ENCODE results near the gene PSMA3. TPM values are rescaled to one million over a fixed set of nuclear protein-coding genes. Genes with fewer than 3 reads are reported as not detected.

The PSMA3 gene
- total RNA-seq, 1 donor from 2014 or later = 83.3 TPM

DNA sequence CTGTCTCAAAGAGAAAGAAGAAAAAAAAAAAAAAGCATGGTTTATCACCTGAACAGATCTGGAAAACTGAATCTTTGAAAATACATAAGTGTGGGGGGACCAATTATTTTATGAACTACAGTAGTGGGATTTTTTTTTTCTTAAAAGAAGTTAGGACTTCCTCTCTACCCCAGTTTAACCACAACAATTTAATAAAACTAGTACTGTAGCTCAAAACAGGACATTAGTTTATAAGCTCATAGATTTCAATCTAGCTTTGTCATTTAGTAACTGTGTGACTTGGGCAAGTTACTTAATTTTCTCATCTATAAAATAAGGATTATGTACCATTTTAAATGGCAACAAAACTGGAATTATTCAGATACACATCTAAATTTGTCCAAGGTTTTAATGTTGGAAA is 30.2 kb downstream of the PSMA3 start:
- intact Hi-C loops (cut with DNase I) = no loop called here
- H3K4me1 ChIP-seq = peaks cover 0 to 20% of the 10 kb centered on the region in 2 donors
- H3K27ac ChIP-seq = peak overlapping the region; percentile 1 to 39

DNA sequence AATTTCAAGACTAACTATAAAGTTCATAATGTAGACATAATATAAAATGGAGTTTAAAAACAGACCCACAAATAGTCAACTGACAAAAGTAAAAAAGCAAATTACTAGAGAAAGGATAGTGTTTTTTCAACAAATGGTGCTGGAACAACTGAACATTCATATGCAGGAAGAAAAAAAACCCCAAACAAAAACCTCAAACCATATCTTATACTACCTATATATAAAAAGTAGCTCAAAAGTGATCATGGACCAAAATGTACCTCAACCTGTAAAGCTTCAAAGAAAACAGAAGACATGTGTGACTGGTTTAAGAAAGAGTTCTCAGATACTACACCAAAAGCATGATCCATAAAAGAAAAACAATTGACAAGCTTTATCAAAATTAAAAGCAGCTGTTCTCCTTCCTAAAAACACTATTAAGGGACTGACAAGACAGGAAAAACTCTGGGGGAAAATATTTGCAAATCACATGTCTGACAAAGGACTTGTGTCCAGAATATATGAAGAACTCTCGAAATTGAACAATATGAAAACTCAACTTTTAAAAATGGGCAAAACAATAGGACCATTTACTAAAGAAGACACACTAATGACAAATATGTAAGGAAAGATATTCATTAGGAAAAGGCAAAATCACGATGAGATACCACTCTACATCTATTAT is 31.0 kb downstream of the PSMA3 start:
- intact Hi-C loops (cut with DNase I) = no loop called here
- no peak for DNase-seq (ENCODE audit: low spot score in 2 of 2)
- Histone ChIP-seq H3K4me1 (peaks cover 0 to 20% of the 10 kb centered on the region in 2 donors), H3K27ac (no peak overlapping the region), H3K4me3 (no peak overlapping the region), H3K27me3 (no peaks in the 10 kb centered on the region), H3K9me3 (no peaks in the 10 kb centered on the region), H3K36me3 (peaks cover 12 to 41% of the 10 kb centered on the region in 2 donors)
- no peak for TF ChIP-seq CTCF (IDR thresholded peaks at IDR 0.05)

More for the DNA sequence above, 30.2 kb downstream of the PSMA3 start:
- DNase-seq (ENCODE audit: low spot score in 2 of 2) = no peak
- H3K9me3 ChIP-seq = no peaks in the 10 kb centered on the region
- H3K27me3 ChIP-seq = no peaks in the 10 kb centered on the region
- no peak overlapping the region for H3K4me3 ChIP-seq
- peaks cover 13 to 47% of the 10 kb centered on the region in 2 donors for H3K36me3 ChIP-seq
- no peak for TF ChIP-seq CTCF (IDR thresholded peaks at IDR 0.05)

- Histone ChIP-seq H3K4me3 (no peak overlapping the region), H3K4me1 (peaks cover 0 to 25% of the 10 kb centered on the region in 2 donors), H3K27ac (no peak overlapping the region), H3K27me3 (no peaks in the 10 kb centered on the region), H3K36me3 (peaks cover 12 to 36% of the 10 kb centered on the region in 2 donors), H3K9me3 (no peaks in the 10 kb centered on the region)
- intact Hi-C loops (cut with DNase I) = no loop called here
- no peak for DNase-seq (ENCODE audit: low spot score in 2 of 2)
- no peak for TF ChIP-seq CTCF (IDR thresholded peaks at IDR 0.05)
Measured at GRCh38 chr14:58276208-58276607, 31.6 kb downstream of the PSMA3 start.

DNA sequence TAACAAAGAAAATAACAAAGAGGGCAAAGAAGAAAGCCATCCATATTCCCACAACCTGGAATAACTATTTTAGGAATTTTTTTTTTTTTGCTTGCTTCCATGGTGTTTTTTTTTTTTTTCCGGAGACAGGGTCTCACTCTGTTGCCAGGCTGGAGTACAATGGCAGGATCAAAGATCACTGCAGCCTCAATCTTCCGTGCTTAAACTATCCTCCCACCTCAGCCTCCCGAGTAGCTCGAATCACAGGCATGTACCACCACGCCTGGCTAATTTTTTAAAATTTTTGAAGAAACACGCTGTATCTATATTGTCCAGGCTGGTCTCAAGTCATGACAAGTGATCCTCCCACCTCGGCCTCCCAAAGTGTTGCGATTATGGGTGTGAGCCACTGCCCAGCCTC is 33.5 kb downstream of the PSMA3 start:
- no peak for TF ChIP-seq CTCF (IDR thresholded peaks at IDR 0.05)
- no peaks in the 10 kb centered on the region for H3K27me3 ChIP-seq
- intact Hi-C loops (cut with DNase I) = no loop called here

DNA sequence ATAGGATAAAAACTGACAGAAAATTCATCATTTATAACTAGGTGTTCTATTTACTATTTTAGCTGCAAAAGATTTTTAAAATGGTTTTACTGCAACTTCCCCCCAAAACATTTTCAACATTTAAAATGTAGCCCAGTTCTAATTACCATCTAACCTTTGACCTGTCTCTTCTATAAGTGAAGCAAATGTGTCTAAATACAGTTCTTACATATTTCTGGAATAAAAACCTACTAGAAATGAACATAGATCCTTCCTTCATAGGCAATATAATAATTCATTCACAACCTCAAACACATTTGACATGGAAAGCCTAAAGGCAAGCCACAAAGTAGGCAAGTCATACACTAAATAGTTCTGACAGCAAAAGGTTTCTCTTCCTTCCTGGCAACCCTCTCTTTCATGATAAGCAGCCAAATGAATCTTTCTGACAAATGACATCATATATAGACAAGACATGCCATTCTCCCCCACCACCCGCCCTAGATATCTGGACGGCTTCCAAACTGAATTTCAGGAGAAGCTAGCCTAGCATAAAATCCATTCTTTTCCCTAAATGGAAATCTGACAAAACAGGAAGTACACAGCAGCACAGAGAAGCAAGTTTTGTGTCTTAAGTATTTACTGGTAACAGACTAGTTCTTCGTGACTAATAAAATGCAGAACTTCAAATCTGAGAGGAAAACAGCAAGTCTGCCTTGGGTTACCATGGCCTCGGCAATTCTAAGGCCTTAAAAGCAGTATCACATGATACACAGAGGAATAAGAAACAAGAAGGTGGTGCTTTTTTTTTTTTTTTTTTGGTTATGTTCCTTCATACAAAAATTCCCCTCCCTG is 36.5 kb downstream of the PSMA3 start:
- intact Hi-C loops (cut with DNase I) = no loop called here
- no peak for TF ChIP-seq CTCF (IDR thresholded peaks at IDR 0.05)
- peaks cover 8 to 23% of the 10 kb centered on the region in 2 donors for H3K4me1 ChIP-seq
- no peaks in the 10 kb centered on the region for H3K27me3 ChIP-seq
- no peaks in the 10 kb centered on the region for H3K9me3 ChIP-seq
- H3K36me3 ChIP-seq = peaks cover 21 to 39% of the 10 kb centered on the region in 2 donors
- H3K4me3 ChIP-seq = peak overlapping the region in 1 of 2 donors; percentile 39
- H3K27ac ChIP-seq = peak overlapping the region; percentile 77 to 85
- DNase-seq (ENCODE audit: low spot score in 2 of 2) = peak in 1 of 2 donors; percentile 81

More for the DNA sequence above, 33.5 kb downstream of the PSMA3 start:
- H3K4me3 ChIP-seq = no peak overlapping the region
- no peak for DNase-seq (ENCODE audit: low spot score in 2 of 2)
- H3K36me3 ChIP-seq = peaks cover 6 to 25% of the 10 kb centered on the region in 2 donors
- H3K27ac ChIP-seq = no peak overlapping the region
- no peaks in the 10 kb centered on the region for H3K9me3 ChIP-seq
- peaks cover 5 to 25% of the 10 kb centered on the region in 2 donors for H3K4me1 ChIP-seq

Measured in ascending aorta (tissue), 2 donors.